Inferior parietal cortex (tissue), 1 donor: ENCODE measurements around the gene APEH.

Source experiments
- DNase-seq: peaks from one replicate; pipeline ENCODE4 v3.0.0-alpha.2; 2016; ENCODE audit errors: extremely low spot score

The APEH gene

GRCh38 chr3:49713336-49714105 lies 39.4 kb downstream of the APEH start:
- no peak for DNase-seq

- DNase-seq, result no peak
These were observed 40.8 kb downstream of the APEH start for GRCh38 chr3:49714728-49715550.

GRCh38 chr3:49715611-49716121 lies 41.5 kb downstream of the APEH start:
- DNase-seq, result no peak

- no peak for DNase-seq
These were observed 42.0 kb downstream of the APEH start for GRCh38 chr3:49716169-49716568.

- DNase-seq, result no peak
These were observed 42.6 kb downstream of the APEH start for GRCh38 chr3:49716691-49717210.

- no peak for DNase-seq
These were observed 43.2 kb downstream of the APEH start for GRCh38 chr3:49717211-49717958.

GRCh38 chr3:49717959-49718857 lies 44.1 kb downstream of the APEH start:
- DNase-seq, result no peak

GRCh38 chr3:49718858-49719213 lies 44.7 kb downstream of the APEH start:
- DNase-seq, result no peak

GRCh38 chr3:49719214-49719884 lies 45.2 kb downstream of the APEH start, which contains the start of gene AMIGO3:
Gene AMIGO3, minus strand, starts transcription at chr3:49719684. Its CDS starts 219 bp downstream, at chr3:49719465.
- peak; percentile 92 for DNase-seq

- no peak for DNase-seq
These were observed 46.9 kb downstream of the APEH start for GRCh38 chr3:49720855-49721595.

GRCh38 chr3:49721596-49721895 lies 47.4 kb downstream of the APEH start:
- DNase-seq, result no peak

GRCh38 chr3:49721896-49722781 lies 48.0 kb downstream of the APEH start:
- DNase-seq, result no peak

- DNase-seq, result no peak
These were observed 48.7 kb downstream of the APEH start for GRCh38 chr3:49722896-49723295.

GRCh38 chr3:49723296-49723627 lies 49.1 kb downstream of the APEH start:
- no peak for DNase-seq

- DNase-seq, result peak; percentile 95
These were observed 49.7 kb downstream of the APEH start, which contains the start of gene GMPPB for GRCh38 chr3:49723628-49724551. Gene GMPPB, minus strand, starts transcription at chr3:49723951. Its CDS starts 225 bp downstream, at chr3:49723726.

GRCh38 chr3:49724586-49724985 lies 50.4 kb downstream of the APEH start:
- DNase-seq, result no peak

GRCh38 chr3:49725906-49726681 lies 51.9 kb downstream of the APEH start:
- DNase-seq, result no peak
